CD1c-positive myeloid dendritic cell (primary cell): ENCODE data around the gene CERS6.
A peak's percentile ranks its signal among the peaks of the same experiment; 100 is the strongest.
"Not testable (repeated sequence)": the region's sequence is repeated elsewhere in the genome, so short reads cannot be mapped to it uniquely, and the experiment has no call there.

Experiments
- DNase-seq: peaks from one replicate; pipeline ENCODE4 v3.0.0-alpha.2; 2016; ENCODE audit errors: extremely low spot score

CERS6 gene

GRCh38 chr2:168772704-168773103, 316.6 kb downstream of the CERS6 start:
- DNase-seq = no peak

GRCh38 chr2:168773128-168773527, 317.1 kb downstream of the CERS6 start:
- DNase-seq = no peak

GRCh38 chr2:168773719-168774521, 317.8 kb downstream of the CERS6 start:
- DNase-seq = peak; percentile 20

- no peak for DNase-seq
Measured at GRCh38 chr2:168775837-168776236, 319.8 kb downstream of the CERS6 start.

GRCh38 chr2:168780669-168781071, 324.6 kb downstream of the CERS6 start:
- DNase-seq = no peak

- DNase-seq = no peak
Measured at GRCh38 chr2:168781191-168781817, 325.2 kb downstream of the CERS6 start.

- no peak for DNase-seq
Measured at GRCh38 chr2:168782271-168782670, 326.2 kb downstream of the CERS6 start.

GRCh38 chr2:168784993-168785392, 328.9 kb downstream of the CERS6 start:
- no peak for DNase-seq

- no peak for DNase-seq
Measured at GRCh38 chr2:168787098-168787781, 331.2 kb downstream of the CERS6 start.

GRCh38 chr2:168787782-168788376, 331.8 kb downstream of the CERS6 start:
- no peak for DNase-seq

- DNase-seq = no peak
Measured at GRCh38 chr2:168789776-168790175, 333.7 kb downstream of the CERS6 start.

GRCh38 chr2:168790226-168790902, 334.3 kb downstream of the CERS6 start:
- DNase-seq = no peak

GRCh38 chr2:168791140-168791539, 335.1 kb downstream of the CERS6 start:
- not testable (repeated sequence) for DNase-seq

GRCh38 chr2:168793596-168793995, 337.5 kb downstream of the CERS6 start:
- DNase-seq = no peak

- DNase-seq = no peak
Measured at GRCh38 chr2:168794968-168795367, 338.9 kb downstream of the CERS6 start.

GRCh38 chr2:168796090-168796577, 340.1 kb downstream of the CERS6 start:
- no peak for DNase-seq

GRCh38 chr2:168796583-168797285, 340.7 kb downstream of the CERS6 start:
- DNase-seq = no peak

- DNase-seq = no peak
Measured at GRCh38 chr2:168797286-168797655, 341.2 kb downstream of the CERS6 start.

- DNase-seq = no peak
Measured at GRCh38 chr2:168798076-168798887, 342.2 kb downstream of the CERS6 start.

GRCh38 chr2:168798888-168799410, 342.9 kb downstream of the CERS6 start:
- DNase-seq = no peak
